Measurements from ENCODE around the gene CTCFL. TPM values are rescaled to one million over a fixed set of nuclear protein-coding genes. Genes with fewer than 3 reads are reported as not detected.

CTCFL gene
- polyA plus RNA-seq, 3 donors from 2014 or later = not detected

DNA sequence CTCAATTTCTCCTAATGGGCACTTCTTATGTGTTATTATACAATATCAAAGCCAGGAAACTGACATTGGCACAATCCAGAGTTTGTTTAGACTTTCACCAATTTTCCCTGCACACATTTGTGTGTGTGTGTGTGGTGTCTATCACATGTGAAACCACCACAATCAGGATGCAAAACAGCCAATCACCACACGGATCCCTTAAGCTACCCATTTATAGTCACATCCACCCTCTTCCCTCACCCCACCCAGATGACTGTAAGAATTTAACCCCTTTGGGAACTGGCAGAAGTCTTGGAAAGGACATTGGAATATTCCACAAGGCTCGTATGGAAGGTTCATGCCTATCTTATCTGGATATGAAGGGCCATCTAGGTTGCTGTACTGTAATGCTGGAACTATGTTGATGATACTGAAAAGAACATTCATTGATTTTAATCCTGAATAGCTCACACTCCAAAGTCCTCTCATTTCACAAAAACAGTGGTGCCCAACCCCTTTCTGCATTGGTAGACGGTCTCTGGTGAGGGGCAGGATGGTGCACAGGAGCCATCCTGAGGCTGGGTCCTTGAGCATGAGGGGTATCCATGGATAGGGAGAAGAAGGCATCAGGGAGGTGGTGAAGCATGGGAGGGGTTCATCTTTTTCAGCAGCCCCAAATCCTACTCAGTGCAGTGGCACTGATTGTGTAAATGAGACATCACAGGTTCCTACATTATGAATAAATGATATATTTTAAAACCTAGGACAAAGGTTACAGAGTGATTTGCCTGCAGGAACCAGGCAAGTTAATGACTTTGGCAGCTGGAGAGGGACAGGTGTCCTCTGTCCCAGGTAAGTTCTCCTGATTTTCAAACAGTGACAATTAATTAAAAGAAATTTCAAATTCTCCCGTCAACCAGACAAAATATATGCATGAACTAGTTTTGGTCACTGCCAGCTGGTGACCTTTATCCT lies 12.1 kb upstream of the CTCFL start:
- Mint-ChIP-seq H3K36me3 (no peaks in the 10 kb centered on the region), H3K27me3 (ENCODE audit: low read depth in 3 of 3) (peaks cover 0 to 15% (median 10%) of the 10 kb centered on the region in 3 donors), H3K27ac (no peak overlapping the region), H3K4me1 (no peaks in the 10 kb centered on the region), H3K9me3 (peaks cover 0 to 2% (median 0%) of the 10 kb centered on the region in 6 donors), H3K4me3 (no peak overlapping the region)
- DNase-seq = no peak

DNA sequence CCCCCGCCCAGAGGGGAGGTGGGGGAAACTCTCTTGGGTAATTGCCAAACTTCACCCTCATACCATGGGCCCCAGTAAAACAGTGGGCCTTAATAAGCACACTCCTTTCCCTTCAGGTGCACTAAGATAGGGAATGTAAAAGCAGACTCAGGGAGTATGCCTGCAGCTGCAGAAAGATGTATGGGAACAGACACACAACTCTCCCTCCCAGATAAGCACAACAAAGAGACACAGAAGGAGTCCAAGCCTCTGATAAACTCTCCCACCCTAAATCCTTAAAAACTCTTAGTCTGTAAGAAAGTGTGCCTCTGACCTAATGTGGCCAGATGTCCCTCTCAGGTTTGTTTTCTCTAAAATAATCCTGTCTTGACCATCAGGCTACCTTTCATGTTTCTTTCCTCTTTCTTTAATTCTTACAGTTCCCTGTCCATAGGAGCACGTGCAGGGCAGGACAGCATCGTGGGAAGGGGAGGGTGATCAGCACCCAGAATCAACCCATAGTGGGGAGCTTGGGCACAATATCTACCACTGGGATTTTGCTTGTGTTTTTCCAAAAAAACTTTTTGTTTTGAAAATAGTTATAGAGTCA lies 11.3 kb upstream of the CTCFL start:
- DNase-seq = no peak
- H3K4me3 Mint-ChIP-seq = no peak overlapping the region
- peaks cover 0 to 15% (median 10%) of the 10 kb centered on the region in 3 donors for H3K27me3 Mint-ChIP-seq (ENCODE audit: low read depth in 3 of 3)
- H3K27ac Mint-ChIP-seq = no peak overlapping the region
- no peaks in the 10 kb centered on the region for H3K36me3 Mint-ChIP-seq
- peaks cover 0 to 2% (median 0%) of the 10 kb centered on the region in 6 donors for H3K9me3 Mint-ChIP-seq
- H3K4me1 Mint-ChIP-seq = no peaks in the 10 kb centered on the region

DNA sequence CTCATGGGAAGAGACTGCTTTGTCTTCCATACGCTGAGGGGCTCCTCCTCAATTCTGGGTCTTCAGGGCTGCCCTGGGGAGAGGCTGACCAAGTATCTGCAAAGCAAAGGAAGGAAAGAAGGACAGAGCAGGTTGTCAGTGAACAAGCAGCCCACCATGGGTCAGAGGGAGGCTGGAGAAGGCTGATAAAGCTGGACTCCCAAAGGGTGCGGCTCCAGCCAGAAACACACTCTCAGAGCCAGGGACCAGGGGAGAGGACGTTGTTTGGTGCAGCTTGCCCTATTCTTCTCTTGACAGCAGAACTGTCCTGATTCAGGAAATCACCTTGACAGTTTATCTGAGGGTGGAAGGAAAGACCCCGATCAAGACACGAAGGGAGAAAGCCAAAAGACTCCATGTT lies 10.4 kb upstream of the CTCFL start:
- Mint-ChIP-seq H3K4me1 (no peaks in the 10 kb centered on the region), H3K27me3 (ENCODE audit: low read depth in 3 of 3) (peaks cover 0 to 14% (median 10%) of the 10 kb centered on the region in 3 donors), H3K4me3 (no peak overlapping the region), H3K36me3 (no peaks in the 10 kb centered on the region), H3K9me3 (peaks cover 0 to 2% (median 0%) of the 10 kb centered on the region in 6 donors), H3K27ac (no peak overlapping the region)
- DNase-seq = no peak

DNA sequence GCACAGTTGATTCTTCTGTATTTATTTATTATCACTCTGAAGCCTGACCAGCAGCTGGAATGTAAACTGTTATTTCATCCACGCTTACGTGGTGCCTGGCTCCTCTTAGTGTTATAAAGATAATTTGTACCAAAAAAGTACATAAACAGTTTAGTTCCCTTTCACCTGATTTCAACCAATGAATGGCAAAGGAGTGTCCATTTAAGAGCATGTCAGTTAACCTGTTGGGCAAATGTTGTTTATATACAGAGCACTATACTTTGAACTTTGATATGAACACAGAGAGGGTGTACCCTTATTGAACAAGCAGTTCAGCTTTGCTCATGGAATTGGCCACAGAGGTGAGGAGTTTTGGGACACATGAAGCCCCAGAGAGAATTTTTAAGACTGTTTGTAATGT lies 7.2 kb upstream of the CTCFL start:
- Mint-ChIP-seq H3K27me3 (ENCODE audit: low read depth in 3 of 3) (peaks cover 1 to 17% (median 6%) of the 10 kb centered on the region in 3 donors), H3K36me3 (no peaks in the 10 kb centered on the region), H3K4me3 (no peak overlapping the region), H3K4me1 (no peaks in the 10 kb centered on the region), H3K27ac (no peak overlapping the region), H3K9me3 (no peaks in the 10 kb centered on the region)
- DNase-seq = no peak

DNA sequence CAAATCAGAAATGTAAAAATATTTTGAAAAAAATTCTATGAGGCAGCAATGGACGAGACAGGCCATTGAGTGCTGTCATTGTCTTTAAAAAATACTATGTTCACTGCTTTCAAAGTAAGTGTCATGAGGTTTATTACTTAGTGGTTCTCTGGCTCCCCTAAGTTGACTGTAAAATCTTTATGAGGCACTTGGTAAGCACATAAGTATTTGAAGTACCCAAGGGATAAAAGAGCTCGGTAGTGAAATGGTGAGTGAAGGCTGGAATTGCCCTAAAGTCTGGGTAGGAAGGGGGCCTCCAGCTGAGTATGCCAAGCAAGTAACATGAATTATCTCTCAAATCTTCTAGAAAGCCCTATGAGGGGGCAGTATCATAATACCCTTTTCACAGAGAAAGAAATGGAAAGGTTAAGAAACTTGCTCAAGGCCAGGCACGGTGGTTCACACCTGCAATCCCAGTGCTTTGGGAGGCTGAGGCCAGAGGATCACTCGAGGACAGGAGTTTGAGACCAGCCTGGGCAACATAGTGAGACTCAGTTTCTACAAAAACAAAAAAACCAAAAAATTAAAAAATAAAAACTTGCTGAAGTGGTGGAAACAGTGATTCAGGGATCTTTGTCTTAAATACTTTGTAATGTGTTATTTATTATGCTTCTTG lies 5.5 kb upstream of the CTCFL start:
- Mint-ChIP-seq H3K4me3 (no peak overlapping the region), H3K27me3 (ENCODE audit: low read depth in 3 of 3) (peaks cover 1 to 13% (median 6%) of the 10 kb centered on the region in 3 donors), H3K27ac (no peak overlapping the region), H3K36me3 (no peaks in the 10 kb centered on the region), H3K4me1 (no peaks in the 10 kb centered on the region), H3K9me3 (no peaks in the 10 kb centered on the region)
- DNase-seq = no peak

DNA sequence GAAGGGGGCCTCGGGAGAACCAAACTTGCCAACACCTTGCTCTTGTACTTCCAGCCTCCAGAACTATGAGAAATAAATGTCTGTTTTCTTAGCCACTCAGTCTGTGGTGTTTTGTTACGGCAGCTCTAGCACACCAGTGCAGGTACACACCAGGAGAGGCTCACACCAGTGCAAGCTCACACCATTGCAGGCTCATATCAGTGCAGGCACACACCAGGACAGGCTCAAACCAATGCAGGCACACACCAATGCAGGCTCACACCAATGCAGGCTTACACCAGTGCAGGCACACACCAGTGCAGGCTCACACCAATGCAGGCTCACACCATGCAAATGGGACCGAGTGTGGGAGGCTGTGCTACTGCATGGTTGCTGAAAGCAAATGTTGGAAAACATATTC lies 4.9 kb upstream of the CTCFL start:
- no peak overlapping the region for H3K27ac Mint-ChIP-seq
- DNase-seq = no peak
- H3K9me3 Mint-ChIP-seq = no peaks in the 10 kb centered on the region
- no peak overlapping the region for H3K4me3 Mint-ChIP-seq
- no peaks in the 10 kb centered on the region for H3K4me1 Mint-ChIP-seq
- H3K36me3 Mint-ChIP-seq = no peaks in the 10 kb centered on the region
- H3K27me3 Mint-ChIP-seq (ENCODE audit: low read depth in 3 of 3) = peaks cover 1 to 12% (median 6%) of the 10 kb centered on the region in 3 donors

DNA sequence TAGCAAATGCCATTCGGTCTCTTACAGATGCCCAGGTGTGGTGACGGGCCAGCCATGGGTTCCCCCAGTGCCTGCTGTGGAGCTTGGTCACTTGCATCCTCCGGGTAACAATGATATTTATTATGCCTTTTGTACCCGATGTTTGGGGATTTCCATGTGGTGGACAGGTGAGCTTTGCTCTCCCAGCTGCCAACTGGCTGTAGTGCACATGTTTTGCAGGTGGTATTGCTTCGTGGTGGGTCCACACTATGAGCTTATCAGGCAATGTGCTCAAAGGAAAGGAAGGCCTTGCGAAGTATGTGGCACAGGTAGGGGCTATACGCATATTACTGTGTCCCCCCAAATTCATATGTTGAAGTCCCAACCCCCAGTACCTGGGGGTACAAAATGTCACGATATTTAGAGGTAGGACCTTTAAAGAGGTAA lies 4.2 kb upstream of the CTCFL start:
- peaks cover 1 to 12% (median 3%) of the 10 kb centered on the region in 3 donors for H3K27me3 Mint-ChIP-seq (ENCODE audit: low read depth in 3 of 3)
- H3K4me1 Mint-ChIP-seq = no peaks in the 10 kb centered on the region
- H3K27ac Mint-ChIP-seq = no peak overlapping the region

DNA sequence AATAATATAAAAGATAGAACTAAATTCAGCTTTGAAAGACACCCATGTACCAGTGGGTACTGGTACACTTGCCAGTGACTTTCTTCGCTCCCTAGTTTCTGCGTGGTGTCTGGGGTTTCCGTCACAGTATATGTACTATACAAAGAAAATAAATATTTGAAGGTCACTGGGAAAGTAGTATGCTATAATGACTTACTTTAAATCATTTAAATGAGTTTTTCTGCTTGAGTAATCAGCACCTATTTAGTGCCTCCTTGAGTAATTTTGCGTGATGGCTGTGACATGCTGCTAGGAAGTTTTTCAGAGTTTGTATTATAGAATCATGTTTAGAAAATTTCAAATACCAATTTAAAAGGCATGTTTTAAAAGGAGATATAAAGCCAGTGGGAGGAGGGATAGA lies 3.2 kb upstream of the CTCFL start:
- no peaks in the 10 kb centered on the region for H3K9me3 Mint-ChIP-seq

More for the DNA sequence above, 4.2 kb upstream of the CTCFL start:
- H3K36me3 Mint-ChIP-seq = no peaks in the 10 kb centered on the region
- no peaks in the 10 kb centered on the region for H3K9me3 Mint-ChIP-seq
- DNase-seq = no peak
- H3K4me3 Mint-ChIP-seq = no peak overlapping the region

DNA sequence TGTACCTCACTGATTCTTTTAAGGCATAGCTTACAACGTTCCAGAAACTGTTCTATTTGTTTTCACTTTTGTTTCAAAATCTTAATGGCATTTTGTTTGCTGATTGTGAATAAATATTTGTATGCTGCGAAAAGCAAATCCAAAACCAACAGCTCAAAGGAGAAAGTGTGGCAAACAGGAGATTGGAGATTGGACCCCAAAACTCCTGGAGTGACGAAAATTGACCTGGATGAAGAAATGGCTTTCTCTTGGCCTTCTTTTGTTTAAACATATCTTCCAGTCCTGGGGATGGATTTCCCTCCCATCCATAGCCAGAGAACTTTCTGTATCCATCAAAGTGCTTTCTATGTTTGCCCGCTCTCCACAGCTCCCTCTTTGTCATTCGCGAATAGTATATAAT lies 2.8 kb upstream of the CTCFL start:
- no peak overlapping the region for H3K4me3 Mint-ChIP-seq
- H3K27me3 Mint-ChIP-seq (ENCODE audit: low read depth in 3 of 3) = peaks cover 0 to 9% (median 1%) of the 10 kb centered on the region in 3 donors
- no peak for DNase-seq
- no peaks in the 10 kb centered on the region for H3K36me3 Mint-ChIP-seq
- no peaks in the 10 kb centered on the region for H3K4me1 Mint-ChIP-seq
- no peak overlapping the region for H3K27ac Mint-ChIP-seq
- no peaks in the 10 kb centered on the region for H3K9me3 Mint-ChIP-seq

More for the DNA sequence above, 3.2 kb upstream of the CTCFL start:
- Mint-ChIP-seq H3K27ac (no peak overlapping the region), H3K4me1 (no peaks in the 10 kb centered on the region), H3K27me3 (ENCODE audit: low read depth in 3 of 3) (peaks cover 0 to 9% (median 1%) of the 10 kb centered on the region in 3 donors), H3K4me3 (no peak overlapping the region), H3K36me3 (no peaks in the 10 kb centered on the region)
- DNase-seq = no peak

DNA sequence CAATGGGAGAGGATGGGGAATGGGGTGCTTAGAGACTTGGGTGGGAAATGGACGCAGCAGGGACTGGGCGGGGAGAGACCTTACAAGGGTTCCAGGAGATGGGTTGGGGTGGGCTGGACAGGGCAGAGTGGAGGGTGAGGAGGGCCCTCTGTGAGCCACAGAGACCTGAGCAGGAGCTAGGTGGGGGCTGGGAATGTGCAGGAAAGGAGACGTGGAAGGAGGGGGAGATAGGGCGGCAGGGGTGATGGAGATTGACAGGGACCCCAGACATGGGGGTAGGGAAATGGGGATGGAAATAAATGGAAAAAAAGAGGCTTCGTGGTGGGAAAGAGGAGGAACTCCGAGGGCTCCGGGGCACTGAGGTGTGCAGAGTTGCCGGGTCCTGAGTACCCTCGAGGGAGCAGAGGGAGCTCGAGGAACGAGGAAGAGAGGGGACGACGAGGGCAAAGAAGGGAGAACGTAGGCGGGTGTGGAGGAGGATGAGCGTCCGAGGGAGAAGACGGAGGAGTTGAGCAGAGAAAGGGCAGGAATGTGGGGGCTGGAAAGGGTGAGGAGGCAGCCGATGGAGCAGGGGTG lies 2.0 kb upstream of the CTCFL start:
- no peak for DNase-seq
- Mint-ChIP-seq H3K4me3 (no peak overlapping the region), H3K36me3 (no peaks in the 10 kb centered on the region), H3K4me1 (no peaks in the 10 kb centered on the region), H3K9me3 (no peaks in the 10 kb centered on the region), H3K27me3 (ENCODE audit: low read depth in 3 of 3) (peaks cover 0 to 9% (median 3%) of the 10 kb centered on the region in 3 donors), H3K27ac (no peak overlapping the region)

DNA sequence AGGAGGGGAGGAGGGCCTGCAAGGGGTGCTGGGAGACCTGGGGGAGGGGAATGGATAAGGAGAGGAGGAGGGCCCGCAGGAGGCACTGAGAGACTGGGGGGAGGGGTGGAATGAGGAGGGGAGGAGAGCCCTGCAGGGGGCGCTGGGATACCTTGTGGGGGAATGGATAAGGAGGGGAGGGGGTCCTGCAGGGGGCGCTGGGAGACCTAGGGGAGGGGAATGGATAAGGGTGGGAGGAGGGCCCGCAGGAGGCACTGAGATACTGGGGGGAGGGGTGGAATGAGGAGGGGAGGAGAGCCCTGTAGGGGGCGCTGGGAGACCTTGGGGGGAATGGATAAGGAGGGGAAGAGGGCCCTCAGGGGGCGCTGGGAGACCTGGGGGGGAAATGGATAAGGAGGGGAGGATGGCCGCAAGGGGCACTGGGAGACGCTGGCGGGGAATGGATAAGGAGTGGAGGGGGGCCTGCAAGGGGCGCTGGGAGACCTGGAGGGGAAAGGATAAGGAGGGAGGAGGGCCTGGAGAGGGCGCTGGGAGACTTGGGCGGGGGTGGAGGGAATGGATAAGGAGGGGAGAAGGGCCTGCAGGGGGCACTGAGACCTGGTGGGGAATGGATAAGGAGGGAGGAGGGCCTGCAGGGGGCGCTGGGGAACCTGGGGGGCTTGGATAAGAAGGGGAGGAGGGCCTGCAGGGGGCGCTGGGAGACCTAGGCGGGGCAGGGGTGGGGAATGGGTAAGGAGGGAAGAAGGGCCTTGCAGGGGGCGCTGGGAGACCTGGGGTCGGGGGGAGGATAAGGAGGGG lies 1.3 kb upstream of the CTCFL start:
- Mint-ChIP-seq H3K27me3 (ENCODE audit: low read depth in 3 of 3) (peaks cover 0 to 9% (median 3%) of the 10 kb centered on the region in 3 donors), H3K36me3 (no peaks in the 10 kb centered on the region), H3K4me1 (no peaks in the 10 kb centered on the region), H3K9me3 (no peaks in the 10 kb centered on the region), H3K27ac (no peak overlapping the region), H3K4me3 (no peak overlapping the region)
- DNase-seq = no peak

DNA sequence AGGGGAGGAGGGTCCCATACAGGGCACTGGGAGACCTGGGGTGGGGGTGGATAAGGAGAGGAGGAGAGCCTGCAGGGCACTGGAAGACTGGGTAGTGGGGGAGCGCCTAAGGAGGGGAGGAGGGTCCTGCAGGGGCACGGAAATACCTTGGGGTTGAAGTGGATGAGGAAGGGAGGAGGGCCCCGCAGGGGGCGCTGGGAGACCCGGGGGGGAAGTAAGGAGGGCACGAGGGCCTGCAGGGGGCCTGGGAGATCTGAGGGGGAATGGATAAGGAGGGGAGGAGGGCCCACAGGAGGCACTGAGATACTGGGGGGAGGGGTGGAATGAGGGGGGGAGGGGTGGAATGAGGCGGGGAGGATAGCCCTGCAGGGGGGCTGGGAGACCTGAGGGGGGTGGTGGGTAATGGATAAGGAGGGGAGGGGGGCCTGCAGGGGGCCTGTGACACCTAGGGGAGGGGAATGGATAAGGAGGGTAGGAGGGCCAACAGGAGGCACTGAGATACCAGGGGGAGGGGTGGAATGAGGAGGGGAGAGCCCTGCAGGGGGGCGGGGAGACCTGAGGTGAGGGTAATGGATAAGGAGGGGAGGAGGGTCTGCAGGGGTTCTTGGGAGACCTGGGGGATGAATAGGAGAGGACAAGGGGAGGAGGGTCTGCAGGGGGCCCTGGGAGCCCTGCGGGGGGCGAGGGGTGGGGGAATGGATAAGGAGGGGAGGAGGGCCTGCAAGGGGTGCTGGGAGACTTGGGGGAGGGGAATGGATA lies 567 bp upstream of the CTCFL start:
- H3K4me1 Mint-ChIP-seq = no peaks in the 10 kb centered on the region
- no peak overlapping the region for H3K4me3 Mint-ChIP-seq
- H3K36me3 Mint-ChIP-seq = no peaks in the 10 kb centered on the region
- no peak for DNase-seq
- H3K27me3 Mint-ChIP-seq (ENCODE audit: low read depth in 3 of 3) = peaks cover 0 to 9% (median 3%) of the 10 kb centered on the region in 3 donors
- H3K9me3 Mint-ChIP-seq = no peaks in the 10 kb centered on the region
- no peak overlapping the region for H3K27ac Mint-ChIP-seq
